ENCODE results near the gene MIP.
"Not testable (repeated sequence)": the region's sequence is repeated elsewhere in the genome, so short reads cannot be mapped to it uniquely, and the experiment has no call there.

The MIP gene

DNA sequence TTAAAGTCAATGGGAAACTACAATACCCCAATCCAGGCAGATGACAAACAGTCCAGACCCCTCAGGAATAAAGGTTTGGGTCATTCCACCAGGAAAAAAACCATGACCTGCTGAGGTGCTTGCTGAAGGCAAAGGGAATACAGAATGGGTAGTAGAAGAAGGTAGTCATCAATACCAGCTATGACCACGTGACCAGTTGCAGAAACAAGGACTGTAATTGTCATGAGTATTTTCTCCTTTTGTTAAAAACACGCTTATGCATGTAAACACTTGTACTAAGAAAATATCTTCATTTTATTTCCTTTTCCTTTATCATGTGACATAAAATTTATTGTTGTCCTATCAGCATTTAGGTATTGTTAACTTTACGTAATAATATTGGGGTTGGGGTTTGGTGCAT lies 50.2 kb downstream of the MIP start:
- DNase-seq, result not testable (repeated sequence)

DNA sequence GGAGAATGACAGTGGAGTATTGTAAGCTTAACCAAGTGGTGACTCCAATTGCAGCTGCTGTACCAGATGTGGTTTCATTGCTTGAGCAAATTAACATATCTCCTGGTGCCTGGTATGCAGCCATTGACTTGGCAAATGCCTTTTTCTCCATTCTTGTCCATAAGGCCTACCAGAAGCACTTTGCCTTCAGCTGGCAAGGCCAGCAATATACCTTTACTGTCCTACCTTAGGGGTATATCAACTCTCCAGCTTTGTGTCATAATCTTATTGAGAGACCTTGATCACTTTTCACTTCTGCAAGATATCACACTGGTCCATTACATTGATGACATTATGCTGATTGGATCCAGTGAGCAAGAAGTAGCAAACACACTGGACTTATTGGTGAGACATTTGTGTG lies 52.8 kb downstream of the MIP start:
- DNase-seq, result not testable (repeated sequence)

DNA sequence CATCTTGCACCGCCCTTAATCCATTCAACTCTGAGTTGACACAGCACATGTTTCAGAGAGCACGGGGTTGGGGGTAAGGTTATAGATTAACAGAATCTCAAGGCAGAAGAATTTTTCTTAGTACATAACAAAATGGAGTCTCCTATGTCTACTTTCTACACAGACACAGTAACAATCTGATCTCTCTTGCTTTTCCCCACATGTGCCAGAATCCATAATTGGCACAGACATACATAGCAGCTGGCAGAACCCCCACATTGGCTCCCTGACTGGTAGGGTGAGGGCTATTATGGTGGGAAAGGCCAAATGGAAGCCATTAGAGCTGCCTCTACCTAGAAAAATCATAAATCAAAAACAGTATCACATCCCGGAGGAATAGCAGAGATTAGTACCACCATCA lies 53.3 kb downstream of the MIP start:
- not testable (repeated sequence) for DNase-seq

Data from stimulated activated naive CD4-positive, alpha-beta T cell (primary cell).